ENCODE results near the gene ASPM.
"Not testable (repeated sequence)": the region's sequence is repeated elsewhere in the genome, so short reads cannot be mapped to it uniquely, and the experiment has no call there.

The ASPM gene

DNA sequence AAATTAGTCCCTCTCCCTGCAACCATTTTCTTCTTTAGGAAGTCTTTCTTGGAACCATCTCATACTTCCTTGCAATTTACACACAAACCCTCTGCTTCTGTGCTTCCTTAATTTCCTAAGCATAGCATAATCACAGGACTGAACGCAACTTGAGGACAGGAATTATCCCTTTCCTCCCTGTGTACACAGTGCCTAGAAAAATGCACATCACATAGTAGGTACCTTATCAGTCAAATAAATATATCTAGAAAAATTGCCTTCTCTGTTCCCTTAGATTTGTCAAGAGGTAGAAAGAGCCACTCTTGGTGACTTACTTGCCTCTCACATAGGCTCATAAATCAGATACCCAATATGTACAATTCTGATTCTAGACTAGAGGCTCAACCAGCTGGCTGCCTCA lies 4.9 kb downstream of the ASPM start:
- DNase-seq, result no peak

- no peak for DNase-seq
Observed at GRCh38 chr1:197140121-197140520, 6.3 kb downstream of the ASPM start.

DNA sequence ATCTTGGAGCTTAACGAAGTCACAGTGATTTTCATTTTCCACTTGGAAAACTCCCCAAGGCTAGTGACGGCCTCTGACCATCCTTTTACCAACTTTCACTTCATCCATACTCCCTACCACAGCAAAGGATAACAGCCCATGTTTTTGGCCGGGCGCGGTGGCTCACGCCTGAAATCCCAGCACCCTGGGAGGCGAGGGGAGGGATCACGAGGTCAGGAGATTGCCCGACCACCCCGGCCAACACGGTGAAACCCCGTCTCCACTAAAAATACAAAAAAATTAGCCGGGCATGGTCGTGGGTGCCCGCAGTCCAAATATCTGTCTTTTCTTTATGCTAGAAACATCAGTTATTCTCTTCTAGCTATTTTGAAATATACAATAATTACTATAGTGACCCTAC lies 7.3 kb downstream of the ASPM start:
- DNase-seq, result no peak

- no peak for DNase-seq
Observed at GRCh38 chr1:197137322-197137721, 9.1 kb downstream of the ASPM start.

DNA sequence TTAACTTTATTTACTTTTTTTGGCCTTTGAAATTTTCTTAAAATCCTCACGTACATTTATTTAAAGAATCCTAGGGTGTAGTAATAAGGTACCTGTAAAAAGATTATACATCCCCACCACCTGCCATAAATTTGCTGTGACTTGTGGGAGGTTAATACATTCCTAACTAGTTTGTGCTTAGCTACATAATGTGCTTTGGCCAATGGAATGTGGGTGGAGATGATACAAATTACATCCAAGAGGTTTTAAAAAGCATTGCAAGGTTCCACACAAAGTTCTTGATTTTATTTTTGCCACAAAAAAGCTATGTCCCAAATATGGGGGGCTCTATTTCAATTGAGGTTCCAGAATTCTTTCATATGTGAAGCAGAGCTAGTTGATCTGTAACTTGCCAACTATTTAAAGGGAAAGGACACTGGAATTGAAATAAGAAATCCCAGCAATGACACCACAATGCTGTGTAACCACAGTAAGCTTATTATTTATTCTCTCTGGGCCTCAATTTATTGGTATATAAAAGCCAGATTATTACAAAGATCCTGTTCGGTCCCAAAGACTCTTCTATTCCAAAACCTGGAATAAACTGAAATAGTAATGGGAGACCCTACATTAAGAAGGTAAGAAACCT lies 15.7 kb downstream of the ASPM start:
- no peak for DNase-seq

- no peak for DNase-seq
Observed at GRCh38 chr1:197129698-197130097, 16.8 kb downstream of the ASPM start.

DNA sequence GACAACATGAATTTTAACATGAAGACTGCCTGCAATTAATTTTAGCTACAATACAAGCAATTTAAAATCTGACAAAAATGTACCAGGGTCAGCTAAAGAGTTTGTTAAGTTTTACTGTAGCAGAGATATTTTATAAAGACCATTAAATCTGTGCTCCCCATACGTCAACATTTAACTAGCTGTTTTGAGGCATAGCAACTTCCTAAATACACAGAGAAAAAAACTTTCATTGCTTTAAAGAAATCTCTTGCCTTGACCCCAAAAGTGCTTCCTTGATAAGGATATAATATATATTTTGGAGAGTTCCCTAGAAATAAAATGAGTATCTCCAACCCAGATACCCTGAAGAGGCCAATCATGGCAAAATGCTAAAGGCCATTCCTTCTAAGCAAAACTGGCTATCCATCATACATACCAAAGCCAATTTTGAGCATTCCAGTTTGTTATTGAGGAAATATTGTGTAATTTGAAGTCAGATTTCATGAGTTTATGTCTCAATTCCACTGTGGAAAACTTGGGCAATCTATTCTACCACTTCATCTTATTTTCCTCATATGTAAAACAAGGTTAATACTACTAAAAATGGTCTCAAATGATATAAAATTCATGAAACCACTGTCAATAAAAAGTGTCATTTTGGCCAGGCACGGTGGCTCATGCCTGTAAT lies 19.1 kb downstream of the ASPM start:
- DNase-seq, result no peak

DNA sequence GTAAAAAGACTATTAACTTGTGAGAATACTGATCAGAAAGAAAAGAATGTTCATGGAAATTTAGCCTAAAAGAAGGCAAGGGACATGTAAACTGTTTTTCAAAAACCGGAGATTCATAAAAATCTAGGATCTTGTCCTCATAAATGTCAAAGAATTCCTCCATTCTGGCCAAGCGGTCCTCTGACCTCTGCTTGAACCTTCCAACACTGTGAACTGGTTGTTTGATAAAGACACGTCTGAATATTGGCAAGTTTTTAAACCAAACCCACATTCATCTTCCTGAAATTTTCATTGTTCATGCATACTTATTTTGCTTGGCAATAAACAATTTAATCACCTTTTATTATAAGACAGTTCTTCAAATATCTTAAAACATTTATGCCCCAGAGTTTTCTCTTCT lies 19.8 kb downstream of the ASPM start:
- no peak for DNase-seq

DNA sequence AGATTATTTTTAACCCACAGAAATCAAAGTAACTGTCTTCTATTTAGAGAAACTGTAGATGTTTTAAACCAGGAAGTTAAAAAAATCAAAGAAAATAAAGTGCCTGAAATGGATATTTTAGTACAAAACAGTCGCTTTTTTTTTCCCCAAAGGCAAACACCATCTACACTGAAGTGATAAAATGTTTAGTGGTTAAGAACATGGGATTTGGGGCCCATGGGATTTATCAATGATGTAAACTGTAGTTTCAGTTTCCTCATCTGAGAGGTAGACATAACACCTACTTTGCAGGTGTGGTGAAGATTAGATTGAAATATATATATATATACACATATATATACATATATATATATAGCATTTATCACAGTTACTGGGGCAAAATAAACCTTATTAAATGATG lies 22.1 kb downstream of the ASPM start:
- DNase-seq, result no peak

- DNase-seq, result no peak
Observed at GRCh38 chr1:197116156-197116555, 30.3 kb downstream of the ASPM start.

DNA sequence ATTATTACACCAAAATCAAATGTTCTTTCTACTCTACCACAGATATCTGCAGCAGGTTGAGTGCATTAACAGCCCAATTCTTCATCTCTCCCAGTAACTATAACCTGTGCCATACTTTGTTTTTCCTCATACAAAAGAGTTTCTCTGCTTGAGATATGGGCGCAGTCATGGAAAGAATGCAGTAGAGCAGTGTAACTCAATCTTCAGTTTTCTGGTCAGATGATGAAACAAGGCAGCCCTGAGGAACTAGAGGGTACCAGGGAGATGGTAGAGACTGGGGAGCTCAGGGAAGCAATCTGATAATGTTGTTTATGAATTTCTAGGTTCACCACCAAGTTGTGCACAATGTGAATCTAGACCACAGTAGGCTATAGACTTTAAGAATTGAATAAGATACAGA lies 39.6 kb downstream of the ASPM start:
- no peak for DNase-seq

GRCh38 chr1:197103300-197103699 lies 43.2 kb downstream of the ASPM start:
- no peak for DNase-seq

GRCh38 chr1:197101978-197102377 lies 44.5 kb downstream of the ASPM start:
- no peak for DNase-seq

DNA sequence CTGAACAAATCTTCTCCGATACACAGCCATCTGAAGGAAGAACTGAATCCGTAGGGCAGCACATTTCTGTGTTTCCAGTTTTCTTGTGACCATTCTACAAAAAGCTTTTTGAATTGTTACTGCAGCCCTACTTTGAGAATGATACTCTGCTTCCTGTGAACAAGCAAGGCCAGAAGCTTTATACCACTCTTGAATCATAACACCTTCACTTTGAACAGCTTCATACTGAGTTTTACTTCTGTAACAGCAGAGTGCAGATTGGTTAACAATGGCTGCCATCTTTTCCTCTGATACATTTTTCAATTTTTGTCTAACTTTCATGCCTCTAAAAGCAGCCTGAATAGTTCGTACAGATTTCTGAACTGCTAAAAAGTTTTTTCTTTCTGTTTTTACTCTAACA lies 45.8 kb downstream of the ASPM start:
- no peak for DNase-seq

DNA sequence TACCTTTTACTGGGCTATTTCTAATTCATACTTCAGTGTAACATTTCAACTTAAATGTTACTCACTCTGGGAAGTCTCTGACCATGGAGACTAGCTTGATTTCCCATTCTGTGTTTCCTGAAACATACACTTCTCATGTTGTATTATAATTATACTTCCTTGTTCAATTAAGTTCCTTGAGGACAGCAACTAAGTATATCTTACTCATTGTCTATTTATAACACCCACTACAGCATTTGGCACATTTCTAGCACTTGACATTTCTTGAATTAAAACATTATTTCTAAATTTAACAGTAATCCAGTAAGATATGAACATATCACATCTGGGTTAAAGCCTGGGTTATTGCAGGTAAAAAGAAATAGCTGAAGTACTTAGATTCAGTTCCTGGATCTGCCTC lies 47.0 kb downstream of the ASPM start:
- no peak for DNase-seq

DNA sequence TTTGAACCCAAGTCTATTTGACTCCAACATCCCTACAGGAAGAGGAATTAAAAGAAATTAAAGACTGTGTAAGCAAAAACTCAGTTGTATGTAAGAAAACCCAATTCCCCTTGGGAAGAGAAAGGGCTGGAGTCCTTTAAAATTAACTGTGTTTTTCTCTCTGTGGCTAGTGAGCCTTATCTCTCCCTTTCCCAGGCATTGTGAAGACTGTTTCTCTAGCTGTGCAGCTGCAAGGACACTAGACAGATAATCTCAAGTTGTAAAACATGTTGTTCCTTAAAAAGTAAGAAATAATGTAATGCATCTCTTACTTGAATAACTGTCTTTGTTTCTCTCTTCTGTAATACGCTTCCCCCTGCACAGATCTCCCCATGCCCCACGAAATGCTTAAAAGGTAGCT lies 49.5 kb downstream of the ASPM start:
- not testable (repeated sequence) for DNase-seq

DNA sequence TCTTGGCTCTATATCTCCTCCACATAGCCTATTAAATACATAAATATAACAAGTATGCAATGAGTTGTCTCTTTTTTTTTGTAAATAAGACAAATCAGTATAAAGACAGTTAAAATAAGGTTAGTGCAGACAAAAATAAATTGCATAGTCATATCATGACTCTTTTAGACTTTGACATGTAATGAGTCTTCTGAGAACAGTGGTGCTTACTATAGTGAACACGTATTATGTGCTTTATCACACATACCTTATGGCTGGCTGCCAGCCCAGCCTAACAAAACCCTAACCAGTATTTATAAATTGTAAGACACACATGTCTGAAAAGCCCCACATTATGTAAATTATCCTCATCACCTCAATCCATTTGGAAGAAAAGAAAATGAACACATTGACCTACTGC lies 50.3 kb downstream of the ASPM start:
- no peak for DNase-seq

DNA sequence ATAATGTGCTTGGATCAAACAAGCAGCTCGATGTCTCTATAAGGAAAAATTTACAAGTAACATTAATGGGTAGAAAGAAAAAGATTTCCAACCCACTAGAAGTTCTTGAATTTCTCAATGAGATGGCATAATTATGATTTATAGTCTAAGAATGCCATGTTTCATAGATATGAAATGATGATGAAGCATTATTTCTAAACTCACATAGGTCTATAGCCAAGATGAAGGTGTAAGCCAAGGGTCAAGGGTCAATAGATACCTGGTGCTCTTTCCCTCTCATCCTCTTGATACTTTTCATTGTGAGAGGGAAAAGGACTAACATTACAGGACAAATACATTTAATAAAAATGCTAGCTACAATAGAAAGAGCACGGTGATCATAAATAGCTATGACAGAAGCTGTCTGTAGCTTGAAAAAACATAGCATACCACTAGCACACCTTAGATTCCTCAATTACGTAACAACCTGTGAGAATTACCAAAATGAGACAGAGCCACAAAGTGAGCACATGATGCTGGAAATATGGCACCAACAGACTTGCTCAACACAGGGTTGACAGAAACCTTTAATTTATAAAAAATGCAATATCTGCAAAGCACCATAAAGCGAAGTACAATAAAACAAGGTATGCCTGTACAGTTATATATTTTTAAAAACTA lies 53.1 kb downstream of the ASPM start:
- DNase-seq, result no peak

DNA sequence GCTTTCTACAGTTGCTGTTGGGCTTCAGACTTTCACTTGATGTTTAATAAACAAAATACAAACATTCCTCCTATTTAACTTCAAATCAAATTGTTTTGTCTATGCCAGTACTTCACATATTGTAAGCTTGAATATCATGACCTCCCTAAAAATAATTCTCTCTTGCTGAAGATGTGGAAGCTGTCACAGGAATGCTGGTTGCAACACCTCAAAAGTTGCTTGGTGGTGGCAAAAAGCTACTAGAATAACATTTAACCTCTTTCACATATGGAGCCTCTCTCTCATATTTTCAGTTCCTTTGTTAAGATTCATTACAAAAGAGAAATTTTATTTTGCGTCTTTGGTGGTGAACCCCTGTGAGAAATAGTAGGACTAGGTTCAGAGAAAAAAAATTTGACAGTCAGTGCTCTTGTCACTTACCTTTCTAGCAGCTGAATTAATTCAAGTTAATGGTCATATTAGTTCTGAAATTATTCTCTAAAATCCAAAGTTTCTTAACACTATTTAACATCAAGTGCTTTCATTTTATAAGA lies 53.9 kb downstream of the ASPM start:
- no peak for DNase-seq

DNA sequence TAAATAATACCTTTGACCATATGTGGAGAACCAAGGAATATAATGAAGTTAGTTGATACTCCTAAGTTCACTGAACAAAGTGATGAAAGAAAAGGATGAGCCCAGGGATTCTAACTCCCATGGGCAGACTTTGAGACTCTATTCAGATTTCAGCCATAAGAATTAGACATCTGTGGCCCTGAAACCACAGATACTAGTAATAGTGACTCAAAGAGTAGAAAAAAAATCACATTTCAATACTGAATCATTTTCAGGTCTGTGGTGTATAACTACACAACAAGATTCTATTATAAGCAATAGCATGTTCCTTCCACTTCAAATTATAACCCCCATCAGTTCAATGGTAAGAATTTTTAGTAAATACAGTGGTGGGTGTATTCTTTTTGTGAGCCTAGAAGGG lies 63.0 kb downstream of the ASPM start:
- DNase-seq, result no peak

DNA sequence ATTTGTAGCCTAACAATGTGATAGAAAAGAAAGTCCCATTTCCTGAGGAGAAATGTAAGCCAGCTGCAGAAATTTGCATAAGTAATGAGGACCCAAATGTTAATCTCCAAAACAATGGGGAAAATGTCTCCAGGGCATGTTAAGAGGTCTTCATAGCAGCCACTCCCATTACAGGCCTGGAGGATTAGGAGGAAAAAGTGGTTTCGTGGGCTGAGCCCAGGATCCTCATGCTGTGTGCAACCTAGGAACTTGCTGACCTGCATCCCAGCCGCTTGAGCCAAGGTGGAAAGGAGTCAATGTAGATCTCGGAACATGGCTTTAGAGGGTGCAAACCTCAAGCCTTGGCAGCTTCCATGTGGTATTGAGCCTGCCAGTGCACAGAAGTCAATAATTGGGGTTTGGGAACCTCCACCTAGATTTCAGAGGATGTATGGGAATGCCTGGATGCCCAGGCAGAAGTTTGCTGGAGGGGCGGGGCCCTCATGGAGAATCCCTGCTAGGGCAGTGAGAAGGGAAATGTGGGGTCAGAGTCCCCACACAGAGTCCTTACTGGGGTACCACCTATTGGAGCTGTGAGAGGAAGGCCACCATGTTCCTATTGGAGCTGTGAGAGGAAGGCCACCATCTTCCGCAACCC lies 65.2 kb downstream of the ASPM start:
- DNase-seq, result no peak

DNA sequence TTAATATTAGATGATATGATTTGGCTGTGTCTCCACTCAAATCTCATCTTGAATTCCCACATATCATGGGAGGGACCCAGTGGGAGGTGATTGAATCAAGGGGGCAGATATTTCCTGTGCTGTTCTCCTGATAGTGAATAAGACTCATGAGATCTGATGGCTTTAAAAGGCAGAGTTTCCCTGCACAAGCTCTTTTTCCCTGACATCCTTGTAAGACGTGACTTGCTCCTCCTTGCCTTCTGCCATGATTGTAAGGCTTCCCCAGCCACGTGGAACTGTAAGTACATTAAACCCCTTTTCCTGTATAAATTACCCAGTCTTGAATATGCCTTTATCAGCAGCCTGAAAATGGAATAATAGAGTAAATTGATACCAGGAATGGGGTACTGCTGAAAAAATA lies 66.1 kb downstream of the ASPM start:
- no peak for DNase-seq

GRCh38 chr1:197076585-197076984 lies 69.9 kb downstream of the ASPM start:
- no peak for DNase-seq

DNA sequence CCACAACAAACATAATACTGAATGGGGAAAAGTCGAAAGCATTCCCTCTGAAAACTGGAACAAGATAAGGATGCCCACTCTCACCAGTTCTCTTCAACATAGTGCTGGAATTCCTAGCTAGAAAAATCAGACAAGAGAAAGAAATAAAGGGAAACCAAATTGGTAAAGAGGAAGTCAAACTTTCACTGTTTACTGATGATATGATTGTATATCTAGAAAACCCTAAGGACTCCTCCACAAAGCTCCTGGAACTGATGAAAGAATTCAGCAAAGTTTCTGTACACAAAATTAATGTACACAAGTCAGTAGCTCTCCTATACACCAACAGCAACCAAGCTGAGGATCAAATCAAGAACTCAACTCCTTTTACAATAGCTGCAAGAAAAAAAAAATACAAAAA lies 72.5 kb downstream of the ASPM start:
- DNase-seq, result no peak

Measured in NCI-H2029 (cell line).